HL-60 (cell line): ENCODE measurements around the gene CRIM1.

ENCODE experiments used
- CTCF ChIP-seq: IDR thresholded peaks from one replicate; pipeline ENCODE4 v1.5.1; 2011; ENCODE audit warnings: low read length, control low read depth, inconsistent platforms; ENCODE audit not compliant: insufficient read depth
- POLR2AphosphoS5 ChIP-seq: IDR thresholded peaks from 2 replicates; pipeline ENCODE4 v1.6.1; 2012; ENCODE audit warnings: low read depth
- SPI1 ChIP-seq: IDR thresholded peaks from 2 replicates; pipeline ENCODE4 v1.6.1; 2012; ENCODE audit warnings: low read depth, mild to moderate bottlenecking, borderline replicate concordance

DNA sequence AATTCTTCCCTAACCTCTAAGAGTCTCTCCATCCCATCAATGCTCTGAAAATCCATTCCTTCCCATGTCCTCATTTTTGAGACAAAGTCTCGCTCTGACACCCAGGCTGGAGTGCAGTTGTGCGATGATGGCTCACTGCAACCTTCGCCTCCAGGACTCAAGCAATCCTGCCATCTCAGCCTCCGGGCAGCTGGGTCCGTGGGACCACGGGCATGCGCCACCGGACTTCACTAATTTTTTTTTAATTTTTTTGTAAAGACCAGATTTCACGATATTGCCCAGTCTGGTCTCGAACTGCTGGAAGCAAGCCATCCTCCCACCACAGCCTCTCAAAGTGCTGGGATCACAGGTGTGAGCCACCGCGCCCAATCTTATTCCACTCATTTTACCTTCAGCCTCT lies 240.8 kb downstream of the CRIM1 start:
- TF ChIP-seq CTCF (no peak), POLR2AphosphoS5 (no peak), SPI1 (no peak)
